HG03097 (cell line): ENCODE measurements around the gene YES1.
"Not testable (repeated sequence)": the region's sequence is repeated elsewhere in the genome, so short reads cannot be mapped to it uniquely, and the experiment has no call there.

Source experiments
- ATAC-seq: cut with Tn5 transposase; IDR thresholded peaks from one replicate; pipeline ENCODE4 v1.9.1; 2021; ENCODE audit not compliant: unreplicated experiment, low FRiP score

The YES1 gene

GRCh38 chr18:693466-694187, 118.4 kb downstream of the YES1 start:
- ATAC-seq = no peak

DNA sequence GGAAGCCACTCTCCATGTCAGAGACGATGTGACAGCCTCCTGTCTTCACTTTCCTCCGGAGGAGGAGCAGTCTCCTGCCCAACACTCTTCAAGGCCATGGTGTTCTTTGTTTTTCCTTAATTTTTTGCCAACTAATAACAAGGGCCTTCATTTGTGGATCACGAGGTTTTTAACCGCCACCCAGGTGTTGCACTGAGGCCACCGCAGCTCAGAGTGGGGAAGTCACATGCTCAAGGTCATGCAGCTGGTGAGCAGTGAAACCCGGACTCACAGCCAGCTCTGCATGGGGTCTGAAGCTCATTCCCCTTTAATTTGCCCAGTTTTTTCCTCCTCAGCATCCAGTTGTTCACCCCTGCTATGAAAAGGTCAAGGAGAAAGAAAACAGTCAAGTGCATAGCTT, 119.2 kb downstream of the YES1 start:
- ATAC-seq = no peak

- ATAC-seq = no peak
Observed at GRCh38 chr18:688323-688722, 123.7 kb downstream of the YES1 start.

- no peak for ATAC-seq
Observed at GRCh38 chr18:686339-687111, 125.5 kb downstream of the YES1 start.

GRCh38 chr18:685438-685837, 126.6 kb downstream of the YES1 start:
- ATAC-seq = no peak

- ATAC-seq = no peak
Observed at GRCh38 chr18:683531-683930, 128.5 kb downstream of the YES1 start.

GRCh38 chr18:682833-683232, 129.2 kb downstream of the YES1 start:
- ATAC-seq = no peak

- not testable (repeated sequence) for ATAC-seq
Observed at GRCh38 chr18:682416-682815, 129.6 kb downstream of the YES1 start.

GRCh38 chr18:681985-682384, 130.1 kb downstream of the YES1 start:
- no peak for ATAC-seq

GRCh38 chr18:680392-680791, 131.7 kb downstream of the YES1 start:
- no peak for ATAC-seq

DNA sequence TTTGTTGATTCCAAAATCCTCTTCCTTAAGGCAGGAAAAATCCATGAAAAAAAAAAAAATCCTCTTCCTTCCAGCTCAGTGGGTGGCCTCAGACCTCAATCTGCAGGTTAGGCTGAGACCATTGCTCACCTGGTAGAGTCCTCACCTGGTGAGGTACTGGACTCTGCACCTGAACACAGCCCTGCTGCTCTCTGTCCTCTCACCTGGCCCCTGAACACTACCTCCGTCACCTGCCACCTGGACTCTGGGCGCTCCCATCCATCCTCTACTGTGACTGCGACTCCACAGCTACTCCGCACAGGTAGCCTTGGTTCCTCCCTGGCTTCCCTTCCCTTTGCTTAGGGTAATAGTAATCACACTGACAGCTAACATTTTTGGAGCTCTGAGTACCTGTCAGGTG, 132.5 kb downstream of the YES1 start:
- no peak for ATAC-seq

GRCh38 chr18:678482-679182, 133.4 kb downstream of the YES1 start:
- no peak for ATAC-seq

GRCh38 chr18:677951-678381, 134.1 kb downstream of the YES1 start:
- ATAC-seq = no peak

GRCh38 chr18:677145-677544, 134.9 kb downstream of the YES1 start:
- ATAC-seq = no peak

GRCh38 chr18:676736-677135, 135.3 kb downstream of the YES1 start:
- no peak for ATAC-seq

GRCh38 chr18:676069-676468, 136.0 kb downstream of the YES1 start:
- no peak for ATAC-seq

DNA sequence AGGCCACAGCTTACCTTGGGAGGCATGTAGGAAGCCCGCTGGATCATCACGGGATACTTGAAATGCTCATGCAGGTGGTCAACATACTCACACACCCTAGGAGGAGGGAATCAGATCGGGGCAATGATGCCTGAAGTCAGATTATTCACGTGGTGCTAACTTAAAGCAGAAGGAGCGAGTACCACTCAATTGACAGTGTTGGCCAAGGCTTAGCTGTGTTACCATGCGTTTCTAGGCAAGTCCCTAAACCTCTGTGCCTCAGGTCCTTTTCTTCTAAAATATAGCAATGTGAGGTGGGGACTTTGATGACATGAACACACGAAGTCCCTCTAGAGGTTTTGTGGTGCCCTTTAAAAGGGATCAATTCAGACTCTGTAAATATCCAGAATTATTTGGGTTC, 136.7 kb downstream of the YES1 start:
- no peak for ATAC-seq

GRCh38 chr18:673769-674168, 138.3 kb downstream of the YES1 start:
- ATAC-seq = no peak

DNA sequence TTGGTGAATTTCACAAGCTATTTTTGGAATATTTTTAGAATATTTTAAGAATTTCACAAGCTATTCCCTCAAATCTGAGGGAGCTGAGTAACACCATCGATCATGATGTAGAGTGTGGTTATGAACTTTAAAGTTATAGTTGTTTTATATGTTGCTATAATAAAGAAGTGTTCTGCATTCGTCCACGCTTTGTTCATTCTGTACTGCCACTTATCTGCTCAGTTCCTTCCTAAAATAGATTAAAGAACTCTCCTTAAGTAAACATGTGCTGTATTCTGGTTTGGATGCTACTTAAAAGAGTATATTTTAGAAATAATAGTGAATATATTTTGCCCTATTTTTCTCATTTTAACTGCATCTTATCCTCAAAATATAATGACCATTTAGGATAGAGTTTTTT, 138.7 kb downstream of the YES1 start:
- ATAC-seq = no peak
